ENCODE results near the gene ATXN7. TPM values are rescaled to one million over a fixed set of nuclear protein-coding genes. Genes with fewer than 3 reads are reported as not detected.
A peak's percentile ranks its signal among the peaks of the same experiment; 100 is the strongest.

ATXN7 gene
- total and polyA plus RNA-seq, 8 donors = 7.3 to 40.4 (median 25.2) TPM

- H3K27me3 ChIP-seq = no peaks in the 10 kb centered on the region
- peaks cover 11 to 45% (median 19%) of the 10 kb centered on the region in 3 donors for H3K4me1 ChIP-seq
- TF ChIP-seq CTCF (IDR thresholded peaks at IDR 0.05) = no peak
- intact Hi-C loops (cut with DNase I) = no loop called here
- H3K27ac ChIP-seq = peak overlapping the region in 1 of 4 donors; percentile 48
- DNase-seq (no peak), FAIRE-seq (no peak), ATAC-seq (peak in 3 of 4 donors; percentile 18 to 41 (median 27))
- H3K4me3 ChIP-seq = no peak overlapping the region
- WGBS, 2 donors = 54 to 61% methylated on average over 5 of the region's 5 CpGs
- peaks cover 0 to 17% (median 4%) of the 10 kb centered on the region in 3 donors for H3K36me3 ChIP-seq
- no peaks in the 10 kb centered on the region for H3K9me3 ChIP-seq
Measured at GRCh38 chr3:63920001-63920400, 56.3 kb downstream of the ATXN7 start.

GRCh38 chr3:63921741-63922482 lies 58.2 kb downstream of the ATXN7 start:
- H3K27me3 ChIP-seq = no peaks in the 10 kb centered on the region

GRCh38 chr3:63922491-63923199 lies 59.0 kb downstream of the ATXN7 start:
- TF ChIP-seq CTCF (IDR thresholded peaks at IDR 0.05) = no peak
- DNase-seq (no peak), ATAC-seq (peak in 3 of 4 donors; percentile 17 to 66 (median 26)), FAIRE-seq (no peak)
- peaks cover 0 to 2% (median 0%) of the 10 kb centered on the region in 3 donors for H3K36me3 ChIP-seq
- H3K9me3 ChIP-seq = no peaks in the 10 kb centered on the region
- 25 to 30% methylated on average over 2 of the region's 2 CpGs for WGBS, 2 donors
- intact Hi-C loops (cut with DNase I) = no loop called here
- H3K4me1 ChIP-seq = peaks cover 5 to 47% (median 17%) of the 10 kb centered on the region in 3 donors
- H3K27ac ChIP-seq = peak overlapping the region in 1 of 4 donors; percentile 39
- H3K4me3 ChIP-seq = no peak overlapping the region
- H3K27me3 ChIP-seq = no peaks in the 10 kb centered on the region

More at GRCh38 chr3:63921741-63922482, 58.2 kb downstream of the ATXN7 start:
- ATAC-seq (peak in 2 of 4 donors; percentile 15 to 46), DNase-seq (no peak), FAIRE-seq (no peak)
- H3K4me1 ChIP-seq = peaks cover 5 to 42% (median 16%) of the 10 kb centered on the region in 3 donors
- no peak for TF ChIP-seq CTCF (IDR thresholded peaks at IDR 0.05)
- H3K36me3 ChIP-seq = peaks cover 0 to 9% (median 0%) of the 10 kb centered on the region in 3 donors
- H3K9me3 ChIP-seq = no peaks in the 10 kb centered on the region
- H3K27ac ChIP-seq = peak overlapping the region in 1 of 4 donors; percentile 39
- intact Hi-C loops (cut with DNase I) = no loop called here
- 82 to 88% methylated on average over 6 of the region's 6 CpGs for WGBS, 2 donors
- H3K4me3 ChIP-seq = no peak overlapping the region

- Histone ChIP-seq H3K27ac (no peak overlapping the region), H3K4me1 (peaks cover 11 to 31% (median 16%) of the 10 kb centered on the region in 3 donors), H3K9me3 (no peaks in the 10 kb centered on the region), H3K27me3 (no peaks in the 10 kb centered on the region), H3K4me3 (no peak overlapping the region), H3K36me3 (no peaks in the 10 kb centered on the region)
- FAIRE-seq (no peak), DNase-seq (no peak), ATAC-seq (no peak)
- intact Hi-C loops (cut with DNase I) = no loop called here
- TF ChIP-seq CTCF (IDR thresholded peaks at IDR 0.05) = no peak
- WGBS, 2 donors = 93 to 95% methylated on average over 4 of the region's 4 CpGs
Measured at GRCh38 chr3:63926309-63926708, 62.6 kb downstream of the ATXN7 start.
